ENCODE data around the gene AP2A1. TPM values are rescaled to one million over a fixed set of nuclear protein-coding genes. Genes with fewer than 3 reads are reported as not detected.

Gene AP2A1
- total and polyA plus RNA-seq, 2 of the 13 experiments (the other 11 are each of a cell fraction or from before 2014, with no cell fraction given) = 22.7 to 39.7 TPM

DNA sequence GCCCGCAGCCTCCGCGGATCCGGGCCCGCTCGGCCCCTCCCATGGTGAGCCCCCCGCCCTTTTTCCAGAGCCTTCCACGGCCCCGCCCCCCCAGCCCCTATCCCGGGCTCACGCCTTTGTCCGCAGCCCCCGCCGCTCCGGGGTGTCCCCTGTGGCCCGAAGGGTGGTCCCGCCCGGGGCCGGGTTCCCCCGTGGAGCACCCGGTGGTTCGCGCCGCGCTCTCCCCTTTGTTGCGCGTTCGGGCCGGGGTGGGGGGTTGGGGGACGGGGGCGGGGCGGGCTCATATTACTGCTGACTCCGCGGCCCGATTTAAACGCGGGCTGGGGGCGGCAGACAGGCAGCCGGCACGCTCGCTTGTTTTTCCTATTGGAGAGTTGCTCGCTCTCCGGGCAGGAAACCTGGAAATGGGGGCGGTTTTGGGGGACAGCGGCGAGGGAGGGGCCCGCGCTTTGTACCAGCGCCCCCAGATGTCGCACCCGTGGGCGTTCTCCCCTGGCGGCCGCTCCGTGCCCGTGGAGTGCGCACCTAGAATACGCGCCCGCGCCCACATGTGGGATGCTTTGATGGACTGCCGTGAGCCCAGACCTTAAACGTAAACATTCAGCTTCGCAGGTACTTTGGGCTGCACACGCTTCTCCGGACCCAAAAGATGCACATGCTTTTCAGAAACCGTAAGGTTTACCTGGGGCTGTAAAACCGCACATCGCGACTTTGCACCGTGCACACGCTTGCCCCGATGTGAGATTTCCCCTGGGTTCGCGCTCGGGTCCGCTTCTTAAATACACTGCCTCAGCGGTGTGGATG is 84.9 kb downstream of the AP2A1 start:
- no peak for FAIRE-seq
- H3K27me3 ChIP-seq (ENCODE audit: control insufficient read depth in 1 of 2, insufficient read depth in 2 of 2, low read length in 2 of 2) = no peaks in the 10 kb centered on the region; a peak in 1 of 5 replicates
- H3K27ac ChIP-seq (ENCODE audit: extremely low read length, insufficient read depth, low read length) = peak overlapping the region; percentile 100
- no peaks in the 10 kb centered on the region for H3K9me3 ChIP-seq (ENCODE audit: low read length)
- no TSS peak for BruUV-seq (replicated peaks)
- POLR2A ChIA-PET = interaction anchor here (0.6 to 3.1 kb wide), 8 partner anchors 13 to 166 kb away, joined by 3 to 29 read pairs (median 12); partner anchors contain the start of genes AKT1S1, ATF5, NUP62 and PNKP
- CTCF ChIA-PET (ENCODE audit: low intra/inter-chr PET ratio, low total read pairs) = no interaction called here
- peaks cover 23% of the 10 kb centered on the region for H4K20me1 ChIP-seq (ENCODE audit: insufficient read depth, low read length)
- peaks cover 24% of the 10 kb centered on the region for H3K79me2 ChIP-seq (ENCODE audit: insufficient read depth, low read length)
- DNase-seq (ENCODE audit: low spot score) = no peak
- no peak overlapping the region for H2AFZ ChIP-seq (ENCODE audit: low read length)
- in situ Hi-C loops (cut with HindIII; ENCODE audit: extremely low pct_ligation_motif_present, low pct_unique_long_range_greater_than_20kb) (no loop called here), intact Hi-C loops (cut with micrococcal nuclease; ENCODE audit: unreplicated experiment) (no loop called here)
- peak overlapping the region; percentile 89 to 93 (median 90) for H3K4me3 ChIP-seq (replicated peaks in 1 of 3; ENCODE audit: insufficient read depth in 1 of 3, low read depth in 2 of 3, low read length in 3 of 3)
- H3K4me1 ChIP-seq (ENCODE audit: insufficient read depth, low read length) = peaks cover 30% of the 10 kb centered on the region
- peaks cover 21 to 26% of the 10 kb centered on the region in 2 experiments; a peak in 4 of 5 replicates for H3K36me3 ChIP-seq (replicated peaks in 1 of 2; ENCODE audit: control insufficient read depth in 1 of 2, insufficient read depth in 2 of 2, low read length in 2 of 2)
- WGBS (ENCODE audit: low lambda C conversion rate) = 6% methylated on average over 8 of the region's 78 CpGs
- no peak for ATAC-seq
- H3K9ac ChIP-seq (ENCODE audit: insufficient read depth, low read depth, low read length) = peak overlapping the region; percentile 96
- H3K4me2 ChIP-seq (ENCODE audit: low read depth, low read length) = peak overlapping the region; percentile 89
- TF ChIP-seq SAP130 (CRISPR knock-in tag; IDR thresholded peaks at IDR 0.05; ENCODE audit: low read depth) (peak; percentile 41; the same call in 1 of the 2 replicates), BORCS8-MEF2B (CRISPR knock-in tag; IDR thresholded peaks at IDR 0.05) (peak; percentile 44; the same call in 1 of the 2 replicates), HDAC2 (CRISPR knock-in tag; IDR thresholded peaks at IDR 0.05) (0 out of 2 replicates have a peak, but pooled peaks have one; percentile 13), ZBTB38 (CRISPR knock-in tag; IDR thresholded peaks at IDR 0.05) (0 out of 2 replicates have a peak, but pooled peaks have one; percentile 35), SRSF1 (optimal IDR thresholded peaks at IDR 0.05; ENCODE audit: low read depth, low read length) (peak; percentile 38), PRPF4 (IDR thresholded peaks at IDR 0.05; ENCODE audit: low read depth, low read length, poor library complexity, severe bottlenecking) (no peak), MYC (CRISPR knock-in tag; IDR thresholded peaks at IDR 0.05; ENCODE audit: borderline replicate concordance) (peak; percentile 2; the same call in 1 of the 2 replicates), ZSCAN30 (CRISPR knock-in tag; IDR thresholded peaks at IDR 0.05) (no peak)
- TF ChIP-seq, protein P1, sequence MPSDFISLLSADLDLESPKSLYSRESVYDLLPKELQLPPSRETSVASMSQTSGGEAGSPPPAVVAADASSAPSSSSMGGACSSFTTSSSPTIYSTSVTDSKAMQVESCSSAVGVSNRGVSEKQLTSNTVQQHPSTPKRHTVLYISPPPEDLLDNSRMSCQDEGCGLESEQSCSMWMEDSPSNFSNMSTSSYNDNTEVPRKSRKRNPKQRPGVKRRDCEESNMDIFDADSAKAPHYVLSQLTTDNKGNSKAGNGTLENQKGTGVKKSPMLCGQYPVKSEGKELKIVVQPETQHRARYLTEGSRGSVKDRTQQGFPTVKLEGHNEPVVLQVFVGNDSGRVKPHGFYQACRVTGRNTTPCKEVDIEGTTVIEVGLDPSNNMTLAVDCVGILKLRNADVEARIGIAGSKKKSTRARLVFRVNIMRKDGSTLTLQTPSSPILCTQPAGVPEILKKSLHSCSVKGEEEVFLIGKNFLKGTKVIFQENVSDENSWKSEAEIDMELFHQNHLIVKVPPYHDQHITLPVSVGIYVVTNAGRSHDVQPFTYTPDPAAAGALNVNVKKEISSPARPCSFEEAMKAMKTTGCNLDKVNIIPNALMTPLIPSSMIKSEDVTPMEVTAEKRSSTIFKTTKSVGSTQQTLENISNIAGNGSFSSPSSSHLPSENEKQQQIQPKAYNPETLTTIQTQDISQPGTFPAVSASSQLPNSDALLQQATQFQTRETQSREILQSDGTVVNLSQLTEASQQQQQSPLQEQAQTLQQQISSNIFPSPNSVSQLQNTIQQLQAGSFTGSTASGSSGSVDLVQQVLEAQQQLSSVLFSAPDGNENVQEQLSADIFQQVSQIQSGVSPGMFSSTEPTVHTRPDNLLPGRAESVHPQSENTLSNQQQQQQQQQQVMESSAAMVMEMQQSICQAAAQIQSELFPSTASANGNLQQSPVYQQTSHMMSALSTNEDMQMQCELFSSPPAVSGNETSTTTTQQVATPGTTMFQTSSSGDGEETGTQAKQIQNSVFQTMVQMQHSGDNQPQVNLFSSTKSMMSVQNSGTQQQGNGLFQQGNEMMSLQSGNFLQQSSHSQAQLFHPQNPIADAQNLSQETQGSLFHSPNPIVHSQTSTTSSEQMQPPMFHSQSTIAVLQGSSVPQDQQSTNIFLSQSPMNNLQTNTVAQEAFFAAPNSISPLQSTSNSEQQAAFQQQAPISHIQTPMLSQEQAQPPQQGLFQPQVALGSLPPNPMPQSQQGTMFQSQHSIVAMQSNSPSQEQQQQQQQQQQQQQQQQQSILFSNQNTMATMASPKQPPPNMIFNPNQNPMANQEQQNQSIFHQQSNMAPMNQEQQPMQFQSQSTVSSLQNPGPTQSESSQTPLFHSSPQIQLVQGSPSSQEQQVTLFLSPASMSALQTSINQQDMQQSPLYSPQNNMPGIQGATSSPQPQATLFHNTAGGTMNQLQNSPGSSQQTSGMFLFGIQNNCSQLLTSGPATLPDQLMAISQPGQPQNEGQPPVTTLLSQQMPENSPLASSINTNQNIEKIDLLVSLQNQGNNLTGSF (CRISPR knock-in tag; IDR thresholded peaks at IDR 0.05) = 0 out of 2 replicates have a peak, but pooled peaks have one; percentile 31
- TF ChIP-seq, protein P2, sequence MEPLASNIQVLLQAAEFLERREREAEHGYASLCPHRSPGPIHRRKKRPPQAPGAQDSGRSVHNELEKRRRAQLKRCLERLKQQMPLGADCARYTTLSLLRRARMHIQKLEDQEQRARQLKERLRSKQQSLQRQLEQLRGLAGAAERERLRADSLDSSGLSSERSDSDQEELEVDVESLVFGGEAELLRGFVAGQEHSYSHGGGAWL (CRISPR knock-in tag; IDR thresholded peaks at IDR 0.05) = peak; percentile 44; the same call in 1 of the 2 replicates
- TF ChIP-seq, protein P3, sequence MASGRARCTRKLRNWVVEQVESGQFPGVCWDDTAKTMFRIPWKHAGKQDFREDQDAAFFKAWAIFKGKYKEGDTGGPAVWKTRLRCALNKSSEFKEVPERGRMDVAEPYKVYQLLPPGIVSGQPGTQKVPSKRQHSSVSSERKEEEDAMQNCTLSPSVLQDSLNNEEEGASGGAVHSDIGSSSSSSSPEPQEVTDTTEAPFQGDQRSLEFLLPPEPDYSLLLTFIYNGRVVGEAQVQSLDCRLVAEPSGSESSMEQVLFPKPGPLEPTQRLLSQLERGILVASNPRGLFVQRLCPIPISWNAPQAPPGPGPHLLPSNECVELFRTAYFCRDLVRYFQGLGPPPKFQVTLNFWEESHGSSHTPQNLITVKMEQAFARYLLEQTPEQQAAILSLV (CRISPR knock-in tag; IDR thresholded peaks at IDR 0.05; ENCODE audit: borderline replicate concordance) = 0 out of 2 replicates have a peak, but pooled peaks have one; percentile 40
- TF ChIP-seq, protein P4, sequence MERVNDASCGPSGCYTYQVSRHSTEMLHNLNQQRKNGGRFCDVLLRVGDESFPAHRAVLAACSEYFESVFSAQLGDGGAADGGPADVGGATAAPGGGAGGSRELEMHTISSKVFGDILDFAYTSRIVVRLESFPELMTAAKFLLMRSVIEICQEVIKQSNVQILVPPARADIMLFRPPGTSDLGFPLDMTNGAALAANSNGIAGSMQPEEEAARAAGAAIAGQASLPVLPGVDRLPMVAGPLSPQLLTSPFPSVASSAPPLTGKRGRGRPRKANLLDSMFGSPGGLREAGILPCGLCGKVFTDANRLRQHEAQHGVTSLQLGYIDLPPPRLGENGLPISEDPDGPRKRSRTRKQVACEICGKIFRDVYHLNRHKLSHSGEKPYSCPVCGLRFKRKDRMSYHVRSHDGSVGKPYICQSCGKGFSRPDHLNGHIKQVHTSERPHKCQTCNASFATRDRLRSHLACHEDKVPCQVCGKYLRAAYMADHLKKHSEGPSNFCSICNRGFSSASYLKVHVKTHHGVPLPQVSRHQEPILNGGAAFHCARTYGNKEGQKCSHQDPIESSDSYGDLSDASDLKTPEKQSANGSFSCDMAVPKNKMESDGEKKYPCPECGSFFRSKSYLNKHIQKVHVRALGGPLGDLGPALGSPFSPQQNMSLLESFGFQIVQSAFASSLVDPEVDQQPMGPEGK (CRISPR knock-in tag; IDR thresholded peaks at IDR 0.05) = peak; percentile 59
